Posterior vena cava (tissue), 2 donors: Measurements from ENCODE around the gene ZFAND4. TPM values are rescaled to one million over a fixed set of nuclear protein-coding genes. Genes with fewer than 3 reads are reported as not detected.

Experiments
- DNase-seq: peaks from one replicate; pipeline ENCODE4 v3.0.0-alpha.2; 2020; ENCODE audit warnings: low spot score
- intact Hi-C, 2 donors: fragments of 100-400 bp; cut with DNase I; formaldehyde crosslinking; loops; one replicate each; pipeline versions ENCODE4 v1.14.1 to v1.14.2; 2022 to 2023
- total RNA-seq, 2 donors: library from RNA; stranded (reverse); fragmentation: NEBNext Ultra II Directional; extraction: Animal tissue kit (Norgen Biotek cat#: 25700); gene quantifications; one replicate each; pipeline ENCODE4 v1.2.1, GENCODE V29; 2021
- donor health status: DM: yes; HTN: yes; CAD: no.
- donor health status: DM: yes; HTN: yes; CAD: no.

Gene ZFAND4
- total RNA-seq, 2 donors from 2014 or later = 7.5 to 11.6 TPM

DNA sequence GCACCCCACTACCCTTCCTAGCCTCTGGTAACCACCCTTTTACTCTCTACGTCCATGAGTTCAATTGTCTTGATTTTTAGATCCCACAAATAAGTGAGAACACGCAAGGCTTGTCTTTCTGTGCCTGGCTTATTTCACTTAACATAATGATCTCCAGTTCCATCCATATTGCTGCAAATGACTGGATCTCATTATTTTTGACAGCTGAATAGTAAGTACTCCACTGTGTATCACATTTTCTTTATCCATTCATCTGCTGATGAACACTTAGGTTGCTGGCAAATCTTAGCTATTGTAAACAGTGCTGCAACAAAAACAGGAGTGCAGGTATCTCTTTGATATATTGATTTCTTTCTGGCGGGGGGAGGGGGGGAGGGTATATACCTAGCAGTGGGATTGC is 106.2 kb downstream of the ZFAND4 start:
- no peak for DNase-seq
- intact Hi-C loops = no loop called here

Other genes with a start within 250 kb of the ZFAND4 start
- gene WASHC2C, start 54.5 kb upstream of the ZFAND4 start, total RNA-seq = 10 to 100 TPM; 34.5 to 34.7 TPM
- gene AGAP4, start 174.7 kb upstream of the ZFAND4 start, total RNA-seq = 10 to 100 TPM; 11.2 to 11.7 TPM